Astrocyte (in vitro differentiated cells and primary cell): ENCODE data around the gene ARNT2. TPM values are rescaled to one million over a fixed set of nuclear protein-coding genes. Genes with fewer than 3 reads are reported as not detected.

ENCODE experiments used
- DNase-seq: peaks from one replicate; pipeline ENCODE4 v3.0.0-alpha.2; 2010; ENCODE audit warnings: low read depth
- FAIRE-seq: peaks from 2 replicates; lab custom pipeline; 2011; peaks lifted over from hg19 to GRCh38; lab: Jason Lieb, UNC
- H2AFZ ChIP-seq: 2 replicates; pipeline ENCODE4 v1.6.0; 2012; ENCODE audit warnings: low read depth, low read length, inconsistent platforms
- H3K27ac ChIP-seq: 2 replicates; pipeline ENCODE4 v1.5.1; 2011; ENCODE audit warnings: low read depth, low read length, inconsistent platforms
- H3K27me3 ChIP-seq: 2 replicates; pipeline ENCODE4 v1.6.0; 2011; ENCODE audit warnings: low read length, inconsistent platforms; ENCODE audit not compliant: insufficient read depth
- H3K36me3 ChIP-seq: 2 replicates; pipeline ENCODE4 v1.5.1; 2011; ENCODE audit warnings: low read length, inconsistent platforms; ENCODE audit not compliant: insufficient read depth
- H3K4me1 ChIP-seq: 2 replicates; pipeline ENCODE4 v1.5.1; 2011; ENCODE audit warnings: low read length, inconsistent platforms; ENCODE audit not compliant: insufficient read depth
- H3K4me2 ChIP-seq: 2 replicates; pipeline ENCODE4 v1.6.0; 2012; ENCODE audit warnings: low read length, inconsistent platforms
- H3K4me3 ChIP-seq: 2 replicates; pipeline ENCODE4 v1.5.1; 2011; ENCODE audit warnings: low read depth, mild to moderate bottlenecking, low read length, inconsistent platforms; ENCODE audit not compliant: insufficient read depth
- H3K79me2 ChIP-seq: 2 replicates; pipeline ENCODE4 v1.6.0; 2012; ENCODE audit warnings: mild to moderate bottlenecking, low read length, inconsistent platforms; ENCODE audit not compliant: insufficient read depth
- H3K9ac ChIP-seq: 2 replicates; pipeline ENCODE4 v1.6.0; 2012; ENCODE audit warnings: mild to moderate bottlenecking, low read length, inconsistent platforms
- H3K9me3 ChIP-seq: 2 replicates; pipeline ENCODE4 v1.5.1; 2012; ENCODE audit warnings: low read depth, mild to moderate bottlenecking, low read length, inconsistent platforms; ENCODE audit not compliant: insufficient read depth
- H4K20me1 ChIP-seq: 2 replicates; pipeline ENCODE4 v1.6.0; 2012; ENCODE audit warnings: low read length, inconsistent platforms; ENCODE audit not compliant: insufficient read depth
- H3K27ac Mint-ChIP-seq: one replicate; pipeline ENCODE4 v1.8.0; 2021; ENCODE audit warnings: mild to moderate bottlenecking, mixed read lengths; ENCODE audit not compliant: unreplicated experiment
- H3K27me3 Mint-ChIP-seq: one replicate; pipeline ENCODE4 v1.8.0; 2021; ENCODE audit warnings: low read depth, mixed read lengths; ENCODE audit not compliant: unreplicated experiment
- H3K36me3 Mint-ChIP-seq: one replicate; pipeline ENCODE4 v1.8.0; 2021; ENCODE audit warnings: low read depth, mixed read lengths; ENCODE audit not compliant: unreplicated experiment
- H3K4me1 Mint-ChIP-seq: one replicate; pipeline ENCODE4 v1.8.0; 2021; ENCODE audit warnings: low read depth, mixed read lengths; ENCODE audit not compliant: unreplicated experiment
- H3K4me3 Mint-ChIP-seq: one replicate; pipeline ENCODE4 v1.8.0; 2021; ENCODE audit warnings: mild to moderate bottlenecking, moderate library complexity, mixed read lengths; ENCODE audit not compliant: unreplicated experiment
- H3K9me3 Mint-ChIP-seq: one replicate; pipeline ENCODE4 v1.8.0; 2021; ENCODE audit warnings: mild to moderate bottlenecking, mixed read lengths; ENCODE audit not compliant: unreplicated experiment
- CTCF ChIP-seq: IDR thresholded peaks from 2 replicates; pipeline ENCODE4 v1.5.1; 2011; ENCODE audit warnings: low read depth, mild to moderate bottlenecking, inconsistent platforms, low read length, moderate library complexity; ENCODE audit not compliant: insufficient read depth
- EZH2 ChIP-seq: IDR thresholded peaks from 2 replicates; pipeline ENCODE4 v1.6.1; 2012; ENCODE audit warnings: mild to moderate bottlenecking, low read length, inconsistent platforms; ENCODE audit not compliant: insufficient read depth
- total RNA-seq: library from RNA; stranded (reverse); gene quantifications from 2 replicates; pipeline ENCODE4 v1.2.1, GENCODE V29; 2021

The ARNT2 gene
- total RNA-seq, 1 donor from 2014 or later: 3.5 TPM

GRCh38 chr15:80562846-80563245 is 158.7 kb downstream of the ARNT2 start:
- DNase-seq: no peak
- no peaks in the 10 kb centered on the region for H3K9me3 ChIP-seq
- no peak for TF ChIP-seq EZH2
- no peak for TF ChIP-seq CTCF
- no peaks in the 10 kb centered on the region for H3K27me3 ChIP-seq
- no peak for FAIRE-seq
- H3K36me3 Mint-ChIP-seq: peaks cover 3% of the 10 kb centered on the region
- H3K79me2 ChIP-seq: no peaks in the 10 kb centered on the region
- H3K4me1 ChIP-seq: peaks cover 13% of the 10 kb centered on the region
- no peaks in the 10 kb centered on the region for H3K36me3 ChIP-seq
- no peak overlapping the region for H3K4me2 ChIP-seq
- H3K9me3 Mint-ChIP-seq: peaks cover 2% of the 10 kb centered on the region
- H3K4me3 Mint-ChIP-seq: no peak overlapping the region
- peaks cover 10% of the 10 kb centered on the region for H3K4me1 Mint-ChIP-seq
- H3K4me3 ChIP-seq: no peak overlapping the region
- H2AFZ ChIP-seq: no peak overlapping the region
- H3K27me3 Mint-ChIP-seq: peaks cover 5% of the 10 kb centered on the region
- H3K9ac ChIP-seq: no peak overlapping the region
- no peaks in the 10 kb centered on the region for H4K20me1 ChIP-seq
- no peak overlapping the region for H3K27ac ChIP-seq
- H3K27ac Mint-ChIP-seq: no peak overlapping the region

GRCh38 chr15:80563372-80563997 is 159.3 kb downstream of the ARNT2 start:
- Mint-ChIP-seq H3K9me3 (peaks cover 2% of the 10 kb centered on the region), H3K4me1 (peaks cover 16% of the 10 kb centered on the region), H3K27ac (no peak overlapping the region), H3K27me3 (peaks cover 5% of the 10 kb centered on the region), H3K4me3 (no peak overlapping the region), H3K36me3 (peaks cover 3% of the 10 kb centered on the region)
- no peak for TF ChIP-seq EZH2
- no peak for TF ChIP-seq CTCF
- no peak overlapping the region for H3K4me3 ChIP-seq
- H3K27me3 ChIP-seq: no peaks in the 10 kb centered on the region
- FAIRE-seq: no peak
- no peak overlapping the region for H3K27ac ChIP-seq
- no peaks in the 10 kb centered on the region for H3K9me3 ChIP-seq
- H3K4me1 ChIP-seq: peaks cover 20% of the 10 kb centered on the region
- no peaks in the 10 kb centered on the region for H4K20me1 ChIP-seq
- no peak for DNase-seq
- no peak overlapping the region for H3K4me2 ChIP-seq
- H3K36me3 ChIP-seq: no peaks in the 10 kb centered on the region
- no peaks in the 10 kb centered on the region for H3K79me2 ChIP-seq
- no peak overlapping the region for H3K9ac ChIP-seq
- no peak overlapping the region for H2AFZ ChIP-seq

GRCh38 chr15:80564056-80564455 is 159.9 kb downstream of the ARNT2 start:
- Histone ChIP-seq H3K36me3 (no peaks in the 10 kb centered on the region), H2AFZ (no peak overlapping the region), H3K27me3 (no peaks in the 10 kb centered on the region), H4K20me1 (no peaks in the 10 kb centered on the region), H3K4me3 (no peak overlapping the region), H3K79me2 (no peaks in the 10 kb centered on the region), H3K9ac (no peak overlapping the region), H3K27ac (no peak overlapping the region), H3K4me2 (no peak overlapping the region), H3K9me3 (no peaks in the 10 kb centered on the region), H3K4me1 (peaks cover 25% of the 10 kb centered on the region)
- no peak for DNase-seq
- peaks cover 2% of the 10 kb centered on the region for H3K9me3 Mint-ChIP-seq
- peaks cover 5% of the 10 kb centered on the region for H3K27me3 Mint-ChIP-seq
- H3K4me1 Mint-ChIP-seq: peaks cover 19% of the 10 kb centered on the region
- no peak overlapping the region for H3K27ac Mint-ChIP-seq
- no peak overlapping the region for H3K4me3 Mint-ChIP-seq
- no peak for TF ChIP-seq CTCF
- no peak for TF ChIP-seq EZH2
- FAIRE-seq: no peak
- peaks cover 3% of the 10 kb centered on the region for H3K36me3 Mint-ChIP-seq
